ENCODE results near the gene KNTC1. TPM values are rescaled to one million over a fixed set of nuclear protein-coding genes. Genes with fewer than 3 reads are reported as not detected.

Gene KNTC1
- total RNA-seq, 2 experiments from 2014 or later = 170 to 195 TPM

DNA sequence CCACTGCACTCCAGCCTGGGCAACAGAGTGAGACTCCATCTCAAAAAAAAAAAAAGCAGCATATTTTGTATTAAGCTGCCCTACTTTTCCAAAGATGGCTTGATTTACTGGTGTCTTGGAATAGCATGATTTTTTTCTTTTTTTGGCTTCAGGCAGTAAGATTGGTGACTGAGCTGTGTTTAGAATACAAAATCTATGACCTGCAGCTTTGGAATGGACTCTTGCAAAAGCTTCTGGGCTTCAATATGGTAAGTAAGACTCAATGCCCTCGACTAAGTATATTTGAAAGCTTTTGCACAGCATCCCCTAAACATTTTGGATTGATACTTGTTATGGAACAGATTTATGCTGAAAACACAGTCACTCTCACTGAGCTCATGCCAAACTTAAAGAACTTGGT lies 87.8 kb downstream of the KNTC1 start:
- TF ChIP-seq EZH2phosphoT487 (IDR thresholded peaks at IDR 0.05; ENCODE audit: borderline replicate concordance, low read depth, low read length) = no peak
- TF ChIP-seq CTCF (conservative IDR thresholded peaks at IDR 0.05; ENCODE audit: low read length) = no peak
- H3K4me3 ChIP-seq (ENCODE audit: low read depth, low read length, poor library complexity, severe bottlenecking) = no peak overlapping the region
- H3K79me2 ChIP-seq (ENCODE audit: insufficient read depth, low read depth, low read length) = no peaks in the 10 kb centered on the region
- intact Hi-C loops (cut with micrococcal nuclease; ENCODE audit: unreplicated experiment) = no loop called here
- H3K27ac ChIP-seq (ENCODE audit: low read depth, low read length, poor library complexity, severe bottlenecking) = no peak overlapping the region
- no peaks in the 10 kb centered on the region for H3K9me3 ChIP-seq (ENCODE audit: low read length)
- DNase-seq (ENCODE audit: low spot score) = no peak
- H2AFZ ChIP-seq (ENCODE audit: low read length) = no peak overlapping the region
- CTCF ChIA-PET (ENCODE audit: unreplicated experiment) = interaction anchor here (0.6 kb wide), 1 partner anchor 12 kb away, joined by 4 read pairs; no protein-coding TSS in a partner anchor
- no peak overlapping the region for H3K4me2 ChIP-seq (ENCODE audit: low read length)
- POLR2A ChIA-PET = interaction anchor here (0.6 kb wide), 1 partner anchor 120 kb away, joined by 5 read pairs; no protein-coding TSS in a partner anchor
- no peaks in the 10 kb centered on the region for H4K20me1 ChIP-seq (ENCODE audit: insufficient read depth, low read length)
- H3K4me1 ChIP-seq (ENCODE audit: insufficient read depth, low read length, poor library complexity, severe bottlenecking) = peaks cover 43% of the 10 kb centered on the region
- no peaks in the 10 kb centered on the region for H3K9me2 ChIP-seq (ENCODE audit: insufficient read depth, low read length)
- H3K36me3 ChIP-seq (ENCODE audit: insufficient read depth, low read length) = peaks cover 97% of the 10 kb centered on the region
- BruUV-seq (replicated peaks) = no TSS peak

DNA sequence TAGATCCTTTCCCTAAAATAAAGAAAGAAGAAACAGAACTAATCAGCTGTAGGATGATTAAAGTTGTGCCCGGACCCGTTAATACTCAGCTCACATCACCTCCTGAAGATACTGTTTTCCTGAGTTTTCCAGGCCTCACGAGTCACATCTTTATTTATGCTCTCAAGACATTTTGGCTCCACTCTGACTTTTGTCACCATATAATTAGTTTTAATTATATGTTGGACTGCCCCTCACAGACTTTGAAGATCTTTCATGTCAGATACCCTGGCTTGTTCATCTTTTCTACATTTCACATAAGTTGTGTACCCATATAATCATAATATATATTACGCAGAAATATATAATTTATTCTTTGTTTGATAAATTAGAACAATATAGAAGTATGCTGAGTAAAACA lies 88.7 kb downstream of the KNTC1 start:
- Histone ChIP-seq H3K9me3 (ENCODE audit: low read length) (no peaks in the 10 kb centered on the region), H3K9me2 (ENCODE audit: insufficient read depth, low read length) (no peaks in the 10 kb centered on the region), H3K27ac (ENCODE audit: low read depth, low read length, poor library complexity, severe bottlenecking) (no peak overlapping the region), H2AFZ (ENCODE audit: low read length) (no peak overlapping the region), H3K36me3 (ENCODE audit: insufficient read depth, low read length) (peaks cover 97% of the 10 kb centered on the region), H3K4me2 (ENCODE audit: low read length) (no peak overlapping the region), H4K20me1 (ENCODE audit: insufficient read depth, low read length) (no peaks in the 10 kb centered on the region), H3K4me1 (ENCODE audit: insufficient read depth, low read length, poor library complexity, severe bottlenecking) (peaks cover 35% of the 10 kb centered on the region), H3K4me3 (ENCODE audit: low read depth, low read length, poor library complexity, severe bottlenecking) (no peak overlapping the region), H3K79me2 (ENCODE audit: insufficient read depth, low read depth, low read length) (no peaks in the 10 kb centered on the region)
- BruUV-seq (replicated peaks) = no TSS peak
- ChIA-PET CTCF (ENCODE audit: unreplicated experiment) (no interaction called here), POLR2A (no interaction called here)
- intact Hi-C loops (cut with micrococcal nuclease; ENCODE audit: unreplicated experiment) = no loop called here
- no peak for DNase-seq (ENCODE audit: low spot score)
- TF ChIP-seq CTCF (conservative IDR thresholded peaks at IDR 0.05; ENCODE audit: low read length) = no peak

- CTCF ChIA-PET (ENCODE audit: unreplicated experiment) = no interaction called here
- POLR2A ChIA-PET = interaction anchor here (0.6 kb wide), 1 partner anchor 403 kb away, joined by 3 read pairs; no protein-coding TSS in a partner anchor
These were observed 108.4 kb downstream of the KNTC1 start for GRCh38 chr12:122635471-122635870.

More at GRCh38 chr12:122635471-122635870, 108.4 kb downstream of the KNTC1 start:
- Histone ChIP-seq H3K4me3 (ENCODE audit: low read depth, low read length, poor library complexity, severe bottlenecking) (no peak overlapping the region), H4K20me1 (ENCODE audit: insufficient read depth, low read length) (no peaks in the 10 kb centered on the region), H3K27ac (ENCODE audit: low read depth, low read length, poor library complexity, severe bottlenecking) (no peak overlapping the region), H3K4me1 (ENCODE audit: insufficient read depth, low read length, poor library complexity, severe bottlenecking) (peaks cover 12% of the 10 kb centered on the region), H3K4me2 (ENCODE audit: low read length) (no peak overlapping the region), H3K79me2 (ENCODE audit: insufficient read depth, low read depth, low read length) (no peaks in the 10 kb centered on the region), H3K9me3 (ENCODE audit: low read length) (no peaks in the 10 kb centered on the region), H3K9me2 (ENCODE audit: insufficient read depth, low read length) (no peaks in the 10 kb centered on the region), H3K36me3 (ENCODE audit: insufficient read depth, low read length) (peaks cover 47% of the 10 kb centered on the region), H2AFZ (ENCODE audit: low read length) (no peak overlapping the region)
- intact Hi-C loops (cut with micrococcal nuclease; ENCODE audit: unreplicated experiment) = no loop called here
- no peak for TF ChIP-seq CTCF (conservative IDR thresholded peaks at IDR 0.05; ENCODE audit: low read length)
- TF ChIP-seq EZH2phosphoT487 (IDR thresholded peaks at IDR 0.05; ENCODE audit: borderline replicate concordance, low read depth, low read length) = no peak
- BruUV-seq (replicated peaks) = no TSS peak
- no peak for DNase-seq (ENCODE audit: low spot score)
